Peyer's patch (tissue), 4 donors: ENCODE data around the gene DIPK1A. TPM values are rescaled to one million over a fixed set of nuclear protein-coding genes. Genes with fewer than 3 reads are reported as not detected.

Experiments
- DNase-seq, 3 donors: peaks; one replicate each; pipeline ENCODE4 v3.0.0-alpha.2; 2017 to 2019
- H3K27ac ChIP-seq, 4 donors: fragments of 200-600 bp; sonication (generic); one replicate each; pipeline ENCODE4 v1.5.1; 2016 to 2019
- H3K27me3 ChIP-seq, 2 donors: fragments of 200-600 bp; sonication (generic); one replicate each; pipeline ENCODE4 v1.5.1; 2019
- H3K36me3 ChIP-seq, 3 donors: fragments of 200-600 bp; sonication (generic); one replicate each; pipeline ENCODE4 v1.5.1; 2016 to 2019
- H3K4me1 ChIP-seq, 4 donors: fragments of 200-600 bp; sonication (generic); one replicate each; pipeline ENCODE4 v1.5.1; 2016 to 2019
- H3K4me3 ChIP-seq, 4 donors: fragments of 200-600 bp; sonication (generic); 1 replicate in 3 of 4; 2 replicates in 1 of 4; pipeline ENCODE4 v1.5.1; 2016 to 2019; ENCODE audit warnings: mild to moderate bottlenecking in 1 of 4
- H3K9me3 ChIP-seq, 4 donors: fragments of 200-600 bp; sonication (generic); one replicate each; pipeline ENCODE4 v1.5.1; 2016 to 2019; ENCODE audit warnings: mild to moderate bottlenecking in 1 of 4
- CTCF ChIP-seq, 6 experiments: fragments of 450-650 bp in 4 of 6; fragments of 200-600 bp in 2 of 6; sonication (generic) in 1 of 6; IDR thresholded peaks; one replicate each; pipeline ENCODE4 v1.5.1; 2017 to 2019; ENCODE audit warnings: antibody characterized with exemption in 6 of 6, mild to moderate bottlenecking in 3 of 6, moderate library complexity in 1 of 6
- POLR2A ChIP-seq, 2 donors: fragments of 450-650 bp; IDR thresholded peaks; one replicate each; pipeline ENCODE4 v1.5.1; 2017; ENCODE audit warnings: antibody characterized with exemption in 2 of 2, mild to moderate bottlenecking in 2 of 2, moderate library complexity in 2 of 2
- total RNA-seq, 4 donors: library from RNA; depleted of rRNA; stranded (reverse); fragments of >200 nt; gene quantifications; one replicate each; pipeline ENCODE4 v1.1.0, GENCODE V29; 2016

The DIPK1A gene
- total RNA-seq, 4 donors from 2014 or later, result 5.1 to 12.4 (median 7.8) TPM

- no peaks in the 10 kb centered on the region for H3K9me3 ChIP-seq
- peaks cover 0 to 59% (median 3%) of the 10 kb centered on the region in 3 donors for H3K36me3 ChIP-seq
- H3K27me3 ChIP-seq, result no peaks in the 10 kb centered on the region
- no peak overlapping the region for H3K4me3 ChIP-seq
- no peak for DNase-seq
- no peak overlapping the region for H3K27ac ChIP-seq
- TF ChIP-seq CTCF (IDR thresholded peaks at IDR 0.05), result no peak
- no peak for TF ChIP-seq POLR2A (IDR thresholded peaks at IDR 0.05)
- H3K4me1 ChIP-seq, result peaks cover 0 to 10% (median 0%) of the 10 kb centered on the region in 4 donors
Measured at GRCh38 chr1:92843429-92844352, 117.6 kb downstream of the DIPK1A start.

DNA sequence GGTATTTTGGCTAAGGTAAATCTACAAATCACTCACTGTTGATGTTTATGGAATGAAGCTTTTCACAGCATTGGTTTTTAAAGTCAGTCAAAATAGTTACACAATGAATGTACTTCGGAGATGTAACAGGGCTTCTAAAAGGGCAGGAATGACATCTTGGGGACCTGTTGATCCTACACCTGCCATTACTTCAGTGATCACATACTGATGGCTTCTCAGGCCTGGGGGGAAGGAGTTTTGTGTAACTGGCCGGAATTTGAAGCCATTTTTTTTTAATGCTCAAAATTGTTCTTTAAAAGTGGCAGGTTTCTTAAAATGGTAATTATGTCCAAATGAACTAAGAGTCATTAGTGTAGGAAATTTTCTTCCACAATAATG is 118.2 kb downstream of the DIPK1A start:
- peaks cover 0 to 13% (median 0%) of the 10 kb centered on the region in 4 donors for H3K4me1 ChIP-seq
- no peak overlapping the region for H3K27ac ChIP-seq
- H3K36me3 ChIP-seq, result peaks cover 0 to 65% (median 3%) of the 10 kb centered on the region in 3 donors
- H3K27me3 ChIP-seq, result no peaks in the 10 kb centered on the region
- no peak for DNase-seq
- TF ChIP-seq CTCF (IDR thresholded peaks at IDR 0.05) (no peak), POLR2A (IDR thresholded peaks at IDR 0.05) (no peak)
- H3K4me3 ChIP-seq, result no peak overlapping the region
- no peaks in the 10 kb centered on the region for H3K9me3 ChIP-seq

GRCh38 chr1:92842082-92843045 is 118.9 kb downstream of the DIPK1A start:
- no peak overlapping the region for H3K4me3 ChIP-seq
- no peaks in the 10 kb centered on the region for H3K9me3 ChIP-seq
- peaks cover 0 to 71% (median 3%) of the 10 kb centered on the region in 3 donors for H3K36me3 ChIP-seq
- H3K27ac ChIP-seq, result no peak overlapping the region
- TF ChIP-seq POLR2A (IDR thresholded peaks at IDR 0.05) (no peak), CTCF (IDR thresholded peaks at IDR 0.05) (no peak)
- H3K4me1 ChIP-seq, result peaks cover 0 to 13% (median under 1%) of the 10 kb centered on the region in 4 donors
- DNase-seq, result no peak
- H3K27me3 ChIP-seq, result no peaks in the 10 kb centered on the region

DNA sequence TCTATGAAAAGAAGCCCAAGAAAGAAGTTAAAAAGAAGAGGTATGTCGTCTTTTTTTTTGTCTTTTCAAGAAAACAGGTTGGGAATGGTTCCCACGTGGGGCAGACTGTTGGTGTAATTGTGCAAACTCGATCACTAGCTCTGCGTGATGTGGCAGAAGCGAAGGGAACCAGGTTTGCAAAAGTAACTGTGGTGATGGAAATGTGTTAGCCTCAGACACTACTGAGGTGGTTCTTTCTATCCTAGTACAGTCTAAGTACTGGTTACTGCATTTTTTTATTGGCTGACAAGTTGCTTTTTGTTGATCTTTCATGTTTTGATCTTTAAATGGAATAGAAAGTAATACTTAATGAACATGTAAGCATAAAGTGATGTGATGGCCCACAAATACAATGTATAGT is 120.7 kb downstream of the DIPK1A start:
- Histone ChIP-seq H3K27me3 (no peaks in the 10 kb centered on the region), H3K27ac (no peak overlapping the region), H3K4me1 (peaks cover 0 to 18% (median 4%) of the 10 kb centered on the region in 4 donors), H3K36me3 (peaks cover 0 to 89% (median 3%) of the 10 kb centered on the region in 3 donors), H3K9me3 (no peaks in the 10 kb centered on the region), H3K4me3 (no peak overlapping the region)
- DNase-seq, result no peak
- no peak for TF ChIP-seq CTCF (IDR thresholded peaks at IDR 0.05)

DNA sequence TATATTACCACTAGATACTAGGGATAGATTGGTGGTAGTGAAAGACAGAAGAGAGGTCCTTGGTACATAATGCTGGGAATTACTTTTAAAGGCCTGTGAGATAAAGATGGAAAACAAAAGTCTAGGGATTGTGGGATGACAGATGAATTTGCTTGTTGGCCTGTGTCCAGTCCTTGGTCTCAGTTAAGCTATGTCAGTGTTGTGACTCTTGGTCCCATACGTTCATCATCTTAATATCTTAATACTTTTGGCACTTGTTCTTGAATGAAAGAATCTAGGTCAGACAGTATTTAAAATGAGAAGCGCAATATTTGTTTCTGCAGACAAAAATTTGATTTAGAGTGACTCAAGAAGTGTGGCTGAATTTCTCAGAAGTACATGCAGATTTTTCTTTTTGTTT is 121.8 kb downstream of the DIPK1A start:
- H3K27me3 ChIP-seq, result no peaks in the 10 kb centered on the region
- H3K9me3 ChIP-seq, result no peaks in the 10 kb centered on the region
- peaks cover 0 to 98% (median 3%) of the 10 kb centered on the region in 3 donors for H3K36me3 ChIP-seq
- peaks cover 0 to 26% (median 9%) of the 10 kb centered on the region in 4 donors for H3K4me1 ChIP-seq
- no peak for DNase-seq
- no peak overlapping the region for H3K27ac ChIP-seq
- H3K4me3 ChIP-seq, result no peak overlapping the region
- TF ChIP-seq CTCF (IDR thresholded peaks at IDR 0.05), result no peak
- TF ChIP-seq POLR2A (IDR thresholded peaks at IDR 0.05), result no peak
